Head of caudate nucleus (tissue), 42 donors: ENCODE results near the gene CCL1.
"Not testable (repeated sequence)": the region's sequence is repeated elsewhere in the genome, so short reads cannot be mapped to it uniquely, and the experiment has no call there.

ENCODE experiments used
- DNase-seq, 42 donors: peaks; one replicate each; pipeline versions ENCODE4 v3.0.0 to v3.0.0-alpha.2; 2020 to 2021; ENCODE audit warnings: mixed read lengths in 7 of 42
- intact Hi-C: fragments of 100-400 bp; cut with DNase I; formaldehyde crosslinking; loops from one replicate; pipeline ENCODE4 v1.15.0; 2022

Gene CCL1

DNA sequence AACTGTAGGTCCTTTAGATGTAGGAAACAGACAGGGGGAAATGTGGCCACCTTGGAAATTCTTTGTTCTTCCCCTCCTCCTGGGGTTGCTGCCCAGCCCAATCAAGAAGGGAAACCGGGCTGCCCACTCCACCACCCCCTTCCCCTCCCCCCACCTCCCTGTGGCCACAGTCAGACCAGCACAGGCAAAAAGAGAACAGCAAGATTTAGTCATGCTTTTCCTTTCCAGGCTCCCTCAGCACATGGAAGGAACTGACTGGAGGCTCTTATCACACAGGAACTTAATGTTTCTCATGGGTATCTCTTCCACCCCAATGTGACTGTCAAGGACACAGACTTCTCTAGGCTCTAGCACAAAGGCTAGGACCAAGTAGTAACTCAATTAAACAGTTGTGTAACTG, 3.0 kb upstream of the CCL1 start:
- no peak for DNase-seq
- intact Hi-C loops = loop anchor here (10.0 kb wide), 1 partner anchor 191 kb away; no protein-coding TSS in a partner anchor

GRCh38 chr17:34365340-34365739, 2.3 kb upstream of the CCL1 start:
- intact Hi-C loops = loop anchor here (10.0 kb wide), 1 partner anchor 191 kb away; no protein-coding TSS in a partner anchor

DNA sequence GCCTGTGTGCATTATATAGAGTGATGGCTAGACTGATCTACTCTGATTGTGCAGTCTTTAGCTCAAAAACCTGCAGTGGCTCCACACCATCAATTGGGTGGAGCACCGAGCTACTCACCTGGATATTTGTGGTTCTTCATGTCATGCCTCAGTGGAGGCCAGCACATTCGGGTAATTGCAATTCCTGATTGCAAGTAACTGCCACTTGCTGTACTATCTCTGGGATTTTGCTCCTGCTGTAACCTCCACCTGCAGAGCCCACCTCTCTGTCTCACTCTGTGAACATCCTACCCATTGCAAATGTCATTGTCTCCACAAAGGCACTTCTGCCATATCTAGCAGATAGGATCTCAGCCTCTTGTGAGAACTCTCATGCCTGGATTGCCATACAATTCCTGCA, 1.7 kb upstream of the CCL1 start:
- intact Hi-C loops = loop anchor here (5.0 to 10.0 kb wide), 2 partner anchors 162 to 190 kb away; no protein-coding TSS in a partner anchor
- DNase-seq = no peak

More at GRCh38 chr17:34365340-34365739, 2.3 kb upstream of the CCL1 start:
- no peak for DNase-seq

DNA sequence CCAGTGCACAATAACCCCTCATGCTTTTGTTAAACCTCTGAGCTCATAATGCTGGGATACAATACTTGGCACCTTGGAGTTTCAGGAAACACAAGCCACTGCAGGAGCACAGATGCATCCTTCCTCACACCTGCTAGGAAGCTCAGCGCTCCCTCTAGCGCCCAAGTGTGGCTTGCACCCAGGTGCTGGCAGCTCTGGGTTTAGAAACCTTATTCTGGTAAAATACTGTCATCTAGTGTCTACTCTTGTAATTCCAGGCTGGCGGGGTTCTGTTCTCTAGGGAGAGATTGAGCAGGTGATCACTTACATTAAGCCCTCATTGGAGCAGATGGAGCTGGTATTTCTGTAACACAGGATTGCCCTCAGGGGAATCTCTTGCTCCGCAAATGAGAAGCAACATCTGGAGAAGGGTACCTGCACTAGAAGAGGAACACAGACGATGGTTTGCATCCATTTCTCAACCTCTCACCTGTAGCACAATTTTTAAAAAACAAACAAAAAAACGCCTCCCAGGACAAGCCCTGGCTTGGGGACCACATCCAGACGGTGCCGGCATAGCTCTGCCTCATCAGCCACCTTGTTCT, 1.5 kb downstream of the CCL1 start:
- intact Hi-C loops = loop anchor here (5.0 to 10.0 kb wide), 2 partner anchors 159 to 187 kb away; no protein-coding TSS in a partner anchor
- DNase-seq = peak; percentile 65 to 94 (median 86)

DNA sequence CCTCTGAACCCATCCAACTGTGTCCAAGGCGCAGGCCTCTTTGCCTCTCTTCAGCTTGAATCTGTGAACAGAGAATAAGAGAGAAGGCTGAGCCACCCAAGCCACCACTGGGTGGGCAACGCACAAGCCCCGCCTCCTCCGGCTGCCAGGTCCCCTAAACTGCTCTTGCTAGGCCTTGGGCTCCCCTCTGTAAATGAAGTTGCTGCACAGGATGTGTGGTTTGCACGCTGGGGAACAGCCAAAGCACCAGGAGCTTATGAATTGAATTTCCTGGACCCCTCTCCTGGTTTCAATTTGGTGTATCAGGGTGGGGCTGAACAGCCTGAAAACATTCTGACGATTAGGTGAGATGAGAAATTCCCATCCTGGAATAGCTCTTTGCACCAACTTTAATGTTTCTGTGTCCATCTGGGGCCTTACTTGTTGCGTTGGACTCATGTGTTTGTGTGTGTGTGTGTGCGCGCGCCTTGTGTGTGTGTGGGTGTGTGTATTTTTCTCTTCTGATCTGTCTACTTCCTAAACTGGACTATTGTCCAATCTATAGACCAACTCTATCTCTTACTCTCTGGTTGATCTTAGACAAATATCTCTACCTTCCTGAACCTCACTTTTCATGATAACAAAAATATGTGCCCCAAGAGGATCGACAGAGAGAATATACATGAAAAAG, 2.3 kb downstream of the CCL1 start:
- intact Hi-C loops = loop anchor here (5.0 to 10.0 kb wide), 2 partner anchors 158 to 186 kb away; no protein-coding TSS in a partner anchor
- DNase-seq = no peak

DNA sequence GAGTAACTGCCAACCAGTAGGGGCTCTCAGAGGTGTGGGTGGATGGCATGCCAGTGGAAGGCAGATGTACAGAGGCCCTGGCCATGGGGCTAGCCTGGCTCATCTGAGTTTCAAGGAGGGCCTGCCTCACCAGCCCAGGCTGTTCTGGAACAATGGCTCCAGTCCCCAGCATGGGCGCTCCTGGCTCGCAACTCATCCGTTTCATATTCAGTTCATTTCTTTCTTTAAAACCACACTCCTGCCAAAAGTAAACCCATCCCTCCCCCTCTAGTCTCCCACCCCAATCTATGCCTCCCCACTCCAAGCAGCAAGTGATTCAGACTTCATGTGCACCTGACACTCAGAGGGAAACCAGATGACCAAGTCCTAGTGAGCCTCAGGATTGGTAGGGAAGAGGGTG, 4.4 kb downstream of the CCL1 start:
- intact Hi-C loops = no loop called here
- DNase-seq = no peak

- no peak for DNase-seq
- intact Hi-C loops = no loop called here
These were observed 5.6 kb downstream of the CCL1 start for GRCh38 chr17:34357398-34357797.

DNA sequence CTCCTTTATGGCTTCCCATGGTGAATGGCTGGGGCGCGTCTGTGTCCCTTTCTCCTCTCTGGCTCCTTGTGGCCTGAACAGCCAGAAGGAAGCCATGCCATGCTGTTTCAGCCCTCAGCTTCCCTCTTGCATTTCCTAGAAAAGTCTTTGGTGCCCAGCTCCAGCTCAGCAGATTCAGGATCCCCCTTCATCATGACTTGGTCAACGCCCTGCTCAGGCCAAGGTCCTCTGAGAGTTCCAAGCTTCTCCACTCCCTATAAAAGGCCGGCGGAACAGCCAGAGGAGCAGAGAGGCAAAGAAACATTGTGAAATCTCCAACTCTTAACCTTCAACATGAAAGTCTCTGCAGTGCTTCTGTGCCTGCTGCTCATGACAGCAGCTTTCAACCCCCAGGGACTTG, 6.8 kb downstream of the CCL1 start, which contains the start of gene CCL13:
Gene CCL13, plus strand, starts transcription at position 287 of the 400 bp plus-strand sequence. Its CDS starts 47 bp downstream, at position 334.
- no peak for DNase-seq
- intact Hi-C loops = no loop called here

GRCh38 chr17:34354637-34355036, 8.4 kb downstream of the CCL1 start:
- DNase-seq = no peak
- intact Hi-C loops = no loop called here

- DNase-seq = no peak
- intact Hi-C loops = no loop called here
These were observed 10.8 kb downstream of the CCL1 start for GRCh38 chr17:34352191-34352590.

DNA sequence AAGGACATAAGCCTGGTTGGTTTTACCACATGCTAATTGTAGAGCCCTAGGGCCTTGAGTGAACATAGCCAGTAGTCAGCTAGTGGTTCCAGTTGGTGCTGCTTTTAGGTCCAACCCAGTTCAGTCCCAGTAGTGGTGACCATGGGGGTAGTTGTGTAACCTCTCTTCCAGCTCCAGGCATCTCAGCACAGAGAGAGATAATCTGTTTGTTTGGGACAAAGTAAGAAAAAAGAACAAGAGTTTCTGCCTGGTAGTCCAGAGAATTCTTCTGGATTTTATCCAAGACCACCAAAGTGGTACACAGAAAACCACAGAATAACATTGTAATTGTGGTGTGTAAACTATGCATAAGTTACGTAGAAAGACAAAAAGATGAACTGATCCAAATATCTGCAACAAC, 11.9 kb downstream of the CCL1 start:
- intact Hi-C loops = no loop called here
- no peak for DNase-seq

GRCh38 chr17:34349751-34350150, 13.3 kb downstream of the CCL1 start:
- intact Hi-C loops = no loop called here
- DNase-seq = no peak

DNA sequence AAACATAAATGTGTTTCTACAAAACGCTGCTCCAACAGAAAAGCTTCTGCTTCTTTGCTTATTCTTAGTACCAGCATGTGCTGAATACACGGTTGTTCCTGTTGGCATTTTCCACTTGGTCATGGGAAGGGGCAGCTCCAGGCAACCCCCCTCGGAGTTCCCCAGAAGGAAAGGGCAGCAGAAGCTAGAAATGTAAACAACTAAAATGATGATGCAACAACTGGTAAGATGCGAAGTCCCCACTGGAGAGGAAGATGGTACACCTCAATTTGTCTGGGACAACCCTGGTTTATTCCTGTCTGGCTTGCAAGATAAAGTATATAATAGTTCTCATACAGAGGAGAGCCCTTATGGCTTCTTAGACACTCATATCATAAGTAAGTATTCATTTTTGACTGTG, 16.0 kb downstream of the CCL1 start:
- intact Hi-C loops = no loop called here
- no peak for DNase-seq

DNA sequence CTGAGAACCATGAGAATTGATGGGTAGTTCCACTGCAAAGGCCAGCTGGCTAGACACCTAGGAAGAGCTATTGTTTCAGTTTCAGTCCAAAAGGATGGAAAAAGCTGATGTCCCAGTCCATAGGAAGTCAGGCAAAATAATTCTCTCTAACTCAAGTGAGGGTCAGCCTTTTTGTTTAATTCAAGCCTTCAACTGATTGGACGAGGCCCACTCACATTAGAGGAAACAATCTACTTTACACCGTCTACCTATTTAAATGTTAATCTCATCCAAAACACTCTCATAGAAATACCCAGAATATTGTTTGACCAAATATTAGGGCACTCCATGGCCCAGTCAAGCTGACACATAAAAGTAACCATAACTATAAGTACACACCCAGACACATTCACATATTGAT, 21.1 kb downstream of the CCL1 start:
- no peak for DNase-seq
- intact Hi-C loops = no loop called here

GRCh38 chr17:34339138-34339770, 23.8 kb downstream of the CCL1 start:
- no peak for DNase-seq
- intact Hi-C loops = no loop called here

- intact Hi-C loops = no loop called here
- DNase-seq = no peak
These were observed 25.3 kb downstream of the CCL1 start for GRCh38 chr17:34337701-34338100.

- intact Hi-C loops, DNase-seq: not testable (repeated sequence)
These were observed 35.5 kb downstream of the CCL1 start for GRCh38 chr17:34327580-34327979.

DNA sequence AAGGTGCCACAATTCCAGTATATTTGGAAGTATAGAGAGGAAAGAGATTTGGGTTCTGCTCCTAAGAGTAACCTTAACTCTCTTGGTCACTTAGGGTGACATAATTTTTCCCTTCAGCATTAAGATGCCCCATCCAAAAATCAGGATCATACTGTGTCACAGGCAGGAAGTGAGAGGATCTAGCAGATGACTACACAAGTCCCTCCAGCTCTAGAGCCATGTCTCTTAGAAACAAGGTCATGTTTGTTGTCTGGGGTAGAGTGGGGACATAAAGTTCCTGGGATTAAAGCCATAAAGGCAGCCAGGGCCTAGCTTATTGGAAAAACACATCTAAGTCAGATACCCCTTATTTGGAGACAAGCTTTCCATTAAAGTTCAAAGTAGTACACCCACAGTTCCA, 41.1 kb downstream of the CCL1 start:
- intact Hi-C loops = no loop called here
- DNase-seq = no peak

GRCh38 chr17:34319039-34319483, 44.0 kb downstream of the CCL1 start, which contains the start of gene CCL8:
Gene CCL8, plus strand, starts transcription at chr17:34319435. Its CDS starts 67 bp downstream, at chr17:34319502.
- intact Hi-C loops = no loop called here

DNA sequence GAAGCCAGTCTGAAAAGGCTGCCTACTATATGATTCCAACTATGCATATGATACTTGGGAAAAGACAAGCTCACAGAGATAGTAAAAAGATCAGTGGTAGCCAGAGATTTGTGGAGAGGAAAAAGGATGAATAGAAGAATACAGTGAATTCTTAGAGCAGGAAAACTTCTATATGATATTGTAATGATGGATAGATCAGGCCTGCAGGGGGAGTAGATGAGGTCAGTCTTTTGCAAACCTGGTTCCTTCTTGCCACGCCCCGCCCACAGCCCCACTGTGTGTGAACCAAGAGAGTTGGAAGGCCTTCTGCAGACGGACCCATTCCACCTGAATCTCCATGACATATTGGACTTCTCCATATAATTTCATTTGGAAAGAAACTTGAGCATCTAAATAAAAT, 44.6 kb downstream of the CCL1 start:
- DNase-seq = no peak
- intact Hi-C loops = no loop called here

More at GRCh38 chr17:34319039-34319483, 44.0 kb downstream of the CCL1 start, which contains the start of gene CCL8:
- DNase-seq = no peak
